HepG2 (cell line): ENCODE data around the gene TOR1AIP1. TPM values are rescaled to one million over a fixed set of nuclear protein-coding genes. Genes with fewer than 3 reads are reported as not detected.

Source experiments
- BATF2 ChIP-seq: sonication (generic); formaldehyde crosslinking; IDR thresholded peaks from 2 replicates; pipeline ENCODE4 v1.8.0; 2022; ENCODE audit warnings: mild to moderate bottlenecking, missing genetic modification reagents, moderate library complexity
- BHLHE40 ChIP-seq: IDR thresholded peaks from 2 replicates; pipeline ENCODE4 v1.6.1; 2011; ENCODE audit warnings: low read length, improper control_type of control experiment
- HMGXB4 ChIP-seq, 2 experiments: sonication (generic) in 1 of 2; formaldehyde crosslinking in 1 of 2; IDR thresholded peaks; 2 replicates each; pipeline versions ENCODE4 v1.4.0 to v1.6.1; 2018 to 2020; ENCODE audit warnings: missing genetic modification reagents in 2 of 2, borderline replicate concordance in 1 of 2, low read depth in 1 of 2, mild to moderate bottlenecking in 1 of 2, missing biosample characterization in 1 of 2
- KDM6A ChIP-seq: IDR thresholded peaks from 2 replicates; pipeline ENCODE4 v1.6.1; 2016; ENCODE audit warnings: low read depth
- NR2F2 ChIP-seq: IDR thresholded peaks from 2 replicates; pipeline ENCODE4 v1.6.1; 2012; ENCODE audit warnings: low read depth, inconsistent platforms, borderline replicate concordance
- PREB ChIP-seq: sonication (generic); formaldehyde crosslinking; IDR thresholded peaks from 2 replicates; pipeline ENCODE4 v1.4.0; 2020; ENCODE audit warnings: missing genetic modification reagents
- SMYD3 ChIP-seq: sonication (generic); formaldehyde crosslinking; IDR thresholded peaks from 2 replicates; pipeline ENCODE4 v1.8.1; 2023; ENCODE audit warnings: mild to moderate bottlenecking, missing genetic modification reagents
- SP1 ChIP-seq, 2 experiments: fragments of 450-650 bp in 1 of 2; sonication (generic) in 1 of 2; formaldehyde crosslinking in 1 of 2; IDR thresholded peaks; 2 replicates each; pipeline versions ENCODE4 v1.4.0 to v1.6.1; 2016 to 2020; ENCODE audit warnings: missing genetic modification reagents in 1 of 2
- ZKSCAN8 ChIP-seq: IDR thresholded peaks from 2 replicates; pipeline ENCODE4 v1.6.1; 2016; ENCODE audit warnings: borderline replicate concordance, missing genetic modification reagents, missing compliant biosample characterization
- ZNF333 ChIP-seq: sonication (generic); formaldehyde crosslinking; IDR thresholded peaks from 2 replicates; pipeline ENCODE4 v1.4.0; 2020; ENCODE audit warnings: mild to moderate bottlenecking, missing genetic modification reagents, borderline replicate concordance
- ZNF335 ChIP-seq: sonication (generic); formaldehyde crosslinking; IDR thresholded peaks from 2 replicates; pipeline ENCODE4 v1.4.0; 2020; ENCODE audit warnings: missing genetic modification reagents
- ZNF343 ChIP-seq: sonication (generic); formaldehyde crosslinking; IDR thresholded peaks from 2 replicates; pipeline ENCODE4 v1.4.0; 2020; ENCODE audit warnings: mild to moderate bottlenecking, missing genetic modification reagents
- ZNF407 ChIP-seq: sonication (generic); formaldehyde crosslinking; IDR thresholded peaks from one replicate; pipeline ENCODE4 v1.5.1; 2020; ENCODE audit warnings: mild to moderate bottlenecking, missing genetic modification reagents; ENCODE audit errors: not compliant biosample characterization
- ZNF552 ChIP-seq: sonication (generic); formaldehyde crosslinking; IDR thresholded peaks from 2 replicates; pipeline ENCODE4 v1.9.0; 2022; ENCODE audit warnings: missing genetic modification reagents, mild to moderate bottlenecking, borderline replicate concordance
- ZNF558 ChIP-seq: sonication (generic); formaldehyde crosslinking; IDR thresholded peaks from 2 replicates; pipeline ENCODE4 v1.9.0; 2022; ENCODE audit warnings: mild to moderate bottlenecking, missing genetic modification reagents, borderline replicate concordance
- ZNF619 ChIP-seq: sonication (generic); formaldehyde crosslinking; IDR thresholded peaks from 2 replicates; pipeline ENCODE4 v1.4.0; 2020; ENCODE audit warnings: mild to moderate bottlenecking, missing genetic modification reagents
- polyA plus RNA-seq, 8 experiments: library from polyadenylated mRNA; depleted of rRNA in 3 of 8; stranded (reverse) in 7 of 8; unstranded in 1 of 8; fragments of >200 nt; fragmentation: Illumina TruSeq in 4 of 8; extraction: Trizol in 4 of 8; gene quantifications; 2 replicates each; pipeline versions ENCODE4 v1.2.1 to v1.2.3, GENCODE V29; 2011 to 2016; ENCODE audit warnings: low read depth in 4 of 8, missing spikeins in 1 of 8, mixed read lengths in 1 of 8; ENCODE audit not compliant: insufficient read depth in 1 of 8
- total RNA-seq, 5 experiments: library from RNA; depleted of rRNA; stranded (reverse); fragments of >200 nt; fragmentation: Illumina TruSeq; extraction: Trizol; gene quantifications; 2 replicates each; pipeline ENCODE4 v1.2.3, GENCODE V29; 2016; ENCODE audit warnings: low read depth in 1 of 5

The TOR1AIP1 gene
- total and polyA plus RNA-seq, 2 of the 13 experiments (the other 11 are each of a cell fraction or from before 2014, with no cell fraction given) = 15.6 to 29.0 TPM

GRCh38 chr1:179882253-179883039 is at the start of gene TOR1AIP1 (continued):
- no peak for TF ChIP-seq PREB (CRISPR knock-in tag)
- no peak for TF ChIP-seq ZNF333 (CRISPR knock-in tag)
- no peak for TF ChIP-seq BATF2 (CRISPR knock-in tag)
- TF ChIP-seq BHLHE40 = peak; percentile 35; the same call in 1 of the 2 replicates
- TF ChIP-seq ZNF558 (CRISPR knock-in tag) = peak; percentile 54; the same call in 1 of the 2 replicates
- no peak; the same call in none of the 2 replicates for TF ChIP-seq ZNF619 (CRISPR knock-in tag)
- no peak for TF ChIP-seq SP1 (IDR thresholded peaks at IDR 0.05)
- TF ChIP-seq SP1 (CRISPR knock-in tag; IDR thresholded peaks at IDR 0.05) = peak; percentile 82
- peak; percentile 34; the same call in 1 of the 2 replicates for TF ChIP-seq ZNF552 (CRISPR knock-in tag)
- peak; percentile 95 for TF ChIP-seq ZNF407 (CRISPR knock-in tag)
- peak; percentile 91 for TF ChIP-seq ZNF335 (CRISPR knock-in tag)
- 0 out of 2 replicates have a peak, but pooled peaks have one; percentile 64 for TF ChIP-seq ZKSCAN8
- TF ChIP-seq KDM6A (CRISPR knock-in tag) = no peak
- no peak for TF ChIP-seq NR2F2
- TF ChIP-seq SMYD3 = no peak; the same call in 1 of the 2 replicates
- no peak; the same call in 1 of the 2 replicates for TF ChIP-seq ZNF343 (CRISPR knock-in tag)
- peak; percentile 86 to 95; a peak in 3 of 4 replicates for TF ChIP-seq HMGXB4 (CRISPR knock-in tag; IDR thresholded peaks at IDR 0.05; ENCODE audit: borderline replicate concordance in 1 of 2, low read depth in 1 of 2)
